Activated CD8-positive, alpha-beta memory T cell treated with anti-CD3 and anti-CD28 coated beads, Interleukin-2, amount 10 ng/mL, durations not matched to agents 7 days and 5 days (primary cell): Measurements from ENCODE around the gene MYBPC2. TPM values are rescaled to one million over a fixed set of nuclear protein-coding genes. Genes with fewer than 3 reads are reported as not detected.

Source experiments
- ATAC-seq: fragments of 150-1000 bp; cut with Tn5 transposase; one replicate; pipeline ENCODE4 v1.10.0; 2021; ENCODE audit warnings: moderate library complexity
- CTCF ChIA-PET: fragments of 350-600 bp; sonication (Branson Sonifier 250); formaldehyde crosslinking; loops from one replicate; lab custom pipeline; 2021; ENCODE audit warnings: antibody characterized with exemption; lab: Charles Lee
- DNase-seq: peaks from one replicate; pipeline ENCODE4 v3.0.0-alpha.2; 2020
- H3K27ac Mint-ChIP-seq: one replicate; pipeline ENCODE4 v1.8.0; 2021; ENCODE audit warnings: mild to moderate bottlenecking, mixed read lengths
- H3K27me3 Mint-ChIP-seq: one replicate; pipeline ENCODE4 v1.8.0; 2021; ENCODE audit warnings: mixed read lengths
- H3K36me3 Mint-ChIP-seq: one replicate; pipeline ENCODE4 v1.8.0; 2021; ENCODE audit warnings: mild to moderate bottlenecking, mixed read lengths
- H3K4me1 Mint-ChIP-seq: one replicate; pipeline ENCODE4 v1.8.0; 2021; ENCODE audit warnings: mixed read lengths
- H3K4me3 Mint-ChIP-seq: one replicate; pipeline ENCODE4 v1.8.0; 2021; ENCODE audit warnings: mild to moderate bottlenecking, moderate library complexity, mixed read lengths
- H3K9me3 Mint-ChIP-seq: one replicate; pipeline ENCODE4 v1.8.0; 2022; ENCODE audit warnings: low read depth, mixed read lengths
- total RNA-seq, 2 experiments: library from RNA; stranded (reverse); gene quantifications; one replicate each; pipeline ENCODE4 v1.2.3, GENCODE V29; 2021

MYBPC2 gene
- total RNA-seq, 2 experiments from 2014 or later: not detected

DNA sequence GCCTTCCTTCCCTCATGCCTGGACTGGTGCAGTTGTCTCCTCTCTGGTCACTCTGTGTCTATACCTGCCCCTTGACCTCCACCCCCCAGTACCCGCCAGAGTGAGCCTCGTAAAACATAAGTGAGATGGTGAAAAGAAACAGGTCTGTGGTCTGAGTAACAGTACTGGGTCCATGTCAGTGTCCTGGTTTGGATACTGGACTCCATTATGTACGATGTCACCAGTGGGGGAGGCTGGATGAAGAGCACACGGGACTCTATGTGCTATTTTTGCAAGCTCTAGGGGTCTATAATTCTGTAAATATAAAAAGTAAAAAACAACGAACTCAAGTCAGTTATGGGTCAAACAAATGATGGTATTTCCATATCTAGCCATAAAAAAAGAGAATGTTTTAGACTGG is 14.4 kb downstream of the MYBPC2 start:
- Mint-ChIP-seq H3K36me3 (no peaks in the 10 kb centered on the region), H3K4me3 (no peak overlapping the region), H3K27ac (no peak overlapping the region), H3K4me1 (no peaks in the 10 kb centered on the region), H3K9me3 (no peaks in the 10 kb centered on the region), H3K27me3 (peaks cover 5% of the 10 kb centered on the region)
- no peak for ATAC-seq
- CTCF ChIA-PET: no interaction called here
- no peak for DNase-seq

- CTCF ChIA-PET: no interaction called here
Measured at GRCh38 chr19:50447750-50448149, 15.1 kb downstream of the MYBPC2 start.

DNA sequence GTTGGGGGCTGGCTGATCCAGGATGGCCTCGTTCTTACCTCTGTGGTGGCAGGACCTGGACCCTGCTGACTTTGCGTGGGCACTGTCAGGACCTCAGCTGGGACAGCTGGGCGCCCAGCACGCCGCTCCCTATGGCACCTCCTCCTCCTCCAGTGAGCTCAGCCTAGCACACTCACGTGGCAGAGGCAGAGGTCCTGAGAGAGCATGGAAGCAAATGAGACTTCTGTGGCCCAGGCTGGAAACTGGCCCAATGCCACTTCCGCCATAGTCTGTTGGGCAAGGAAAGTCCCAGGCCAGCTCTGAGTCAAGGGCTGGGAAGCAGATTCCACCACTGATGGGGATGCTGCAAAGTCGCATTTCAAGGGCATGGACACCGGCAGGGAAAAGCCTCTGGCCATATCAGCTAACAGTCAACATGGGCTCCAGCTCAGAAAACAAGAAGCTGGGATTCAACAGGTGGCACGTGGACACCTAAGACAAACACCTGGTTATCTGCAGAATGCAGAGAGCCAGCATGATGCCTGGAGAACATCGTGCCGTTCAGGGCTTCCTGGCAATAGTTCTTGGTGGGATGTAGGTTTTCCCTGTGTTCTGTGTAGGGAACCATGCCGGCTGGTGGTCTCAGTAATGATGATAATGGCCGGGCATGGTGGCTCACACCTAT is 16.7 kb downstream of the MYBPC2 start:
- H3K27ac Mint-ChIP-seq: no peak overlapping the region
- no peak for DNase-seq
- no peak overlapping the region for H3K4me3 Mint-ChIP-seq

More at GRCh38 chr19:50447750-50448149, 15.1 kb downstream of the MYBPC2 start:
- Mint-ChIP-seq H3K27ac (no peak overlapping the region), H3K4me1 (no peaks in the 10 kb centered on the region), H3K27me3 (peaks cover 5% of the 10 kb centered on the region), H3K36me3 (no peaks in the 10 kb centered on the region), H3K4me3 (no peak overlapping the region), H3K9me3 (no peaks in the 10 kb centered on the region)
- ATAC-seq (no peak), DNase-seq (no peak)

GRCh38 chr19:50450369-50451222 is 17.9 kb downstream of the MYBPC2 start:
- H3K4me1 Mint-ChIP-seq: no peaks in the 10 kb centered on the region
- H3K4me3 Mint-ChIP-seq: no peak overlapping the region
- H3K9me3 Mint-ChIP-seq: no peaks in the 10 kb centered on the region
- peaks cover 5% of the 10 kb centered on the region for H3K27me3 Mint-ChIP-seq
- no peak overlapping the region for H3K27ac Mint-ChIP-seq
- CTCF ChIA-PET: no interaction called here
- DNase-seq (no peak), ATAC-seq (no peak)
- H3K36me3 Mint-ChIP-seq: no peaks in the 10 kb centered on the region

More for the DNA sequence above, 16.7 kb downstream of the MYBPC2 start:
- Mint-ChIP-seq H3K4me1 (no peaks in the 10 kb centered on the region), H3K27me3 (peaks cover 5% of the 10 kb centered on the region), H3K9me3 (no peaks in the 10 kb centered on the region), H3K36me3 (no peaks in the 10 kb centered on the region)
- ATAC-seq: no peak
- CTCF ChIA-PET: no interaction called here

GRCh38 chr19:50451223-50451534 is 18.5 kb downstream of the MYBPC2 start:
- Mint-ChIP-seq H3K4me3 (no peak overlapping the region), H3K27ac (no peak overlapping the region), H3K9me3 (no peaks in the 10 kb centered on the region), H3K27me3 (peaks cover 5% of the 10 kb centered on the region), H3K36me3 (no peaks in the 10 kb centered on the region), H3K4me1 (no peaks in the 10 kb centered on the region)
- ATAC-seq: no peak
- no peak for DNase-seq
- CTCF ChIA-PET: no interaction called here

- no peak overlapping the region for H3K4me3 Mint-ChIP-seq
- CTCF ChIA-PET: no interaction called here
- H3K36me3 Mint-ChIP-seq: no peaks in the 10 kb centered on the region
- no peak for DNase-seq
- peaks cover 5% of the 10 kb centered on the region for H3K27me3 Mint-ChIP-seq
- H3K4me1 Mint-ChIP-seq: no peaks in the 10 kb centered on the region
- no peaks in the 10 kb centered on the region for H3K9me3 Mint-ChIP-seq
- no peak for ATAC-seq
- H3K27ac Mint-ChIP-seq: no peak overlapping the region
Measured at GRCh38 chr19:50453243-50453642, 20.6 kb downstream of the MYBPC2 start.

- Mint-ChIP-seq H3K27me3 (peaks cover 3% of the 10 kb centered on the region), H3K4me1 (peaks cover 8% of the 10 kb centered on the region), H3K36me3 (no peaks in the 10 kb centered on the region), H3K4me3 (no peak overlapping the region), H3K9me3 (no peaks in the 10 kb centered on the region), H3K27ac (no peak overlapping the region)
- DNase-seq (no peak), ATAC-seq (no peak)
- CTCF ChIA-PET: no interaction called here
Measured at GRCh38 chr19:50455992-50456391, 23.3 kb downstream of the MYBPC2 start.

- Mint-ChIP-seq H3K27ac (no peak overlapping the region), H3K9me3 (no peaks in the 10 kb centered on the region), H3K27me3 (peaks cover 3% of the 10 kb centered on the region), H3K36me3 (no peaks in the 10 kb centered on the region), H3K4me3 (no peak overlapping the region), H3K4me1 (peaks cover 14% of the 10 kb centered on the region)
- CTCF ChIA-PET: interaction anchor here (1.2 kb wide), 1 partner anchor 100 kb away, joined by 4 read pairs; no protein-coding TSS in a partner anchor
- no peak for DNase-seq
- no peak for ATAC-seq
Measured at GRCh38 chr19:50457300-50457699, 24.6 kb downstream of the MYBPC2 start.

GRCh38 chr19:50458396-50459066 is 25.8 kb downstream of the MYBPC2 start:
- no peaks in the 10 kb centered on the region for H3K9me3 Mint-ChIP-seq

DNA sequence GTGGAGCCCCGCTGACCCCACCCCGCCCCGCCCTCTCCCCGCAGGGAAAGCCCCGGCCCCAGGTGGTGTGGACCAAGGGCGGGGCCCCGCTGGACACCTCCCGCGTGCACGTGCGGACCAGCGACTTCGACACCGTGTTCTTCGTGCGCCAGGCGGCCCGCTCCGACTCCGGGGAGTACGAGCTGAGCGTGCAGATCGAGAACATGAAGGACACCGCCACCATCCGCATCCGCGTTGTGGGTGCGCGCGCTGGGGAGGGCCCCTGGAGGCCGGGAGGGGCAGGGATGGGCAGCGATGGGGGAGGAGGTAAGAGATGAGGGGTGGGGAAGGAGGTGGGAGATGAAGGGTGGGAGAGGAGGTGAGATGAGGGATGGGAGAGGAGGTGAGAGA is 26.4 kb downstream of the MYBPC2 start:
- CTCF ChIA-PET: no interaction called here
- Mint-ChIP-seq H3K4me3 (no peak overlapping the region), H3K36me3 (no peaks in the 10 kb centered on the region), H3K4me1 (peaks cover 14% of the 10 kb centered on the region), H3K27ac (no peak overlapping the region), H3K27me3 (peaks cover 3% of the 10 kb centered on the region), H3K9me3 (no peaks in the 10 kb centered on the region)
- DNase-seq (no peak), ATAC-seq (no peak)

More at GRCh38 chr19:50458396-50459066, 25.8 kb downstream of the MYBPC2 start:
- DNase-seq: no peak
- no peak overlapping the region for H3K27ac Mint-ChIP-seq
- no peak overlapping the region for H3K4me3 Mint-ChIP-seq
- CTCF ChIA-PET: no interaction called here
- no peaks in the 10 kb centered on the region for H3K36me3 Mint-ChIP-seq
- ATAC-seq: no peak
- H3K27me3 Mint-ChIP-seq: peaks cover 3% of the 10 kb centered on the region
- H3K4me1 Mint-ChIP-seq: peaks cover 14% of the 10 kb centered on the region

- H3K4me3 Mint-ChIP-seq: peak overlapping the region; percentile 2
- CTCF ChIA-PET: interaction anchor here (1.4 to 3.3 kb wide), 5 partner anchors 90 to 106 kb away, joined by 3 to 63 read pairs (median 8); no protein-coding TSS in a partner anchor
- DNase-seq: no peak
- H3K4me1 Mint-ChIP-seq: peaks cover 14% of the 10 kb centered on the region
- peak overlapping the region; percentile 54 for H3K27ac Mint-ChIP-seq
- H3K36me3 Mint-ChIP-seq: no peaks in the 10 kb centered on the region
- ATAC-seq: no peak
- no peaks in the 10 kb centered on the region for H3K9me3 Mint-ChIP-seq
- peaks cover 3% of the 10 kb centered on the region for H3K27me3 Mint-ChIP-seq
Measured at GRCh38 chr19:50459638-50460037, 26.9 kb downstream of the MYBPC2 start.

- CTCF ChIA-PET: interaction anchor here (0.7 to 3.3 kb wide), 17 partner anchors 12 to 131 kb away, joined by 3 to 63 read pairs (median 3); partner anchors contain the start of genes JOSD2, KCNC3, NR1H2 and POLD1
- DNase-seq (peak; percentile 52), ATAC-seq (peak; percentile 62)
- peaks cover 14% of the 10 kb centered on the region for H3K4me1 Mint-ChIP-seq
- H3K9me3 Mint-ChIP-seq: no peaks in the 10 kb centered on the region
- H3K27me3 Mint-ChIP-seq: peaks cover 3% of the 10 kb centered on the region
- H3K36me3 Mint-ChIP-seq: no peaks in the 10 kb centered on the region
- peak overlapping the region; percentile 54 for H3K27ac Mint-ChIP-seq
- H3K4me3 Mint-ChIP-seq: peak overlapping the region; percentile 2
Measured at GRCh38 chr19:50460161-50460765, 27.6 kb downstream of the MYBPC2 start.
